ENCODE results near the gene PLCB1.
"Not testable (repeated sequence)": the region's sequence is repeated elsewhere in the genome, so short reads cannot be mapped to it uniquely, and the experiment has no call there.

The PLCB1 gene

DNA sequence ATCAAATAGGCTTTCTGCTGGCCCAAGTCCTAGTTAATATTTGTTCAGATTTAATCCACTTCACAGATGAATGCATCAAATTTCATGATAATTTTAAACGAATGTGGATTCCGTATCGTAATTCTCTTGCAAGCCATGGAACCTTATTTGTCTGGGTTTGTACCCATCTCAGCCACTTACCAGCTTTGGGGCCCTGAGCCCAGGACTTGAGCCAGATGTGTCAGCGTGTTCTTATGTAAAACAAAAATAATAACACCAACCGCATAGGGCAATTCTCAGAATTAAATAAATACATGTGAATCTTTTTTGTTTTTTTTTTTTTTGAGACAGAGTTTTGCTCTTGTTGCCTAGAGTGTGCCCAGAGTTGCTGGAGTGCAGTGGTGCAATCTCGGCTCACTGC is 654.3 kb downstream of the PLCB1 start:
- no peak for DNase-seq (ENCODE audit: low spot score)

DNA sequence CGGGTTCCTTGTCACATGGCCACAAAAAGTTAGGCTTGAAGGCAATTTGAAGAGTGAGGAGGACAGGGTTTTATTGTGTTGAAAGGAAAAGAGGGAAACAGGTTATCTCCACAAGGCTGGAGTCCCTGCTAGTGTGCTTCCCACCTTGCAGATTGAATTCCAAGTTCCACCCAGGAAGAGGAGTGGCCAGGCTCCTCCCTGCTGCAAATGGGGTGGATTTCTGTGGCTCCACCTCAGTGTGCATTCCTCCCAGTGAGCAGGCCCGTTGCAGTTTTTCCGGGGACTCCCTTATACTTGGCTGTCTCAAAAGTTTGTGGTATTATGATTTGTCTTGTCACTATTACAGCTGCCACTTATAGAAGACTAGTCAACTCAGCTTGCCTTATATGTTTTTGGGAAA is 655.0 kb downstream of the PLCB1 start:
- no peak for DNase-seq (ENCODE audit: low spot score)

DNA sequence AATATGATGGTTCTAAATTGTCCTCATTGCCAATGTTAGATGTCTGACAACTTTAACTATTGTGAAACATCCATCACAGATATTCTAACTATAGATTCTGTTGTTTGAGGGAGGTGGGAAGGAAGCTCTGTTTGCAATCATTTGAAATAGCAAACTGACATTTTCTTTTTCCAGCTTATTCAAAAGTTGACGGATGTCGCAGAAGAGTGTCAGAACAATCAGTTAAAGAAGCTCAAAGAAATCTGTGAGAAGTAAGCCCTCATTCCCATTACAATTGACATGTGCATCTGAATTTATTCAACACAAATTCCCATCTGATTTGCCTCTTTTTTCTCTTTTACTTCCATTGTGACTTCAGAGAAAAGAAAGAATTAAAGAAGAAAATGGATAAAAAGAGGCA is 656.2 kb downstream of the PLCB1 start:
- no peak for DNase-seq (ENCODE audit: low spot score)

DNA sequence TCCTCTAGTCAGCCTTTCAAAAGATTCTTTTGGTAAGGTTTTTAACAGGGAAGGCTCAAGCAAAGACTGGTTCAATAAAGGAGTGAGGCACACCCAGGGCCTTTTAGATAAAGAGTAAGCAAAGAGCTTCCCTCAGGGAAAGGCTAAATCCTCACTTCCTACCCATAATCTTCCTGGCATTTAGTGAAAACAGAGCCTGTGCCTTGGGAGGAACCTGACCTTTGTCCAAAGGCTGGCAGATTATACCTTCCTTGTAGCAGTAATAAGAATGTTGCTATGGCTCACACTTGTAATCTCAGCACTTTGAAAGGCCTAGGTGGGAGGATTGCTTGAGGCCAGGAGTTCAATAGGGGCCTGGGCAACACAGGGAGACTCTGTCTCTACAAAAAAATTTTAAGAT is 656.8 kb downstream of the PLCB1 start:
- DNase-seq (ENCODE audit: low spot score), result no peak

DNA sequence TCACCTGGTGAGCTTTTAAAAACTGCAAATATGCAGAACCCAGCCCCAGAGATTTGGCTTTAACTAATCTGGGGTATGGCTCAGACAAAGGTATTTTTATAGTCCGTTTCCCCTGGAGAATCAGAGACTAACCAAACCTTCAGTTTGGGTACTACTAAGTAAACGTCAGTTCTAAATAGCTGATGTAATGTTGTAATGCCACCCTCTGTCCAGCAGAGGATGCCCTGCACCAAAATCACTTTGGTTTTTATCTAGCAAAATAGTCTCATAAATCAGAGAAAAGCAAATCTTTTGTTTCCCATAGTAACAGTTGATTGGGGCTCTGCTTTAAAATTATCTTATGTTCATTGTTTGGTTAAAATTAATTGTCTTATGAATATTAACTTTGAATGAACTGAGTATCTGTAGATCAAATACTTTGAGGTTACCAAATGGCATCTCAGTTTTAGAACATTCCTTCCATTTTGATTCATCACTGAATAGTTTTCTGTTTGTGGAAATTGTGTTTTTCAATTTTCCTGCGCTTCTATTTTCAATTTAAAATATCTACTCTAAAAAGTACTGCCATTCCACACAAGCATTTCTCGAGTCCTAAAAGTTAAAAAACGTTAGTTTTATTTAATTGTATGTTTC is 658.5 kb downstream of the PLCB1 start:
- DNase-seq (ENCODE audit: low spot score), result peak; percentile 79

DNA sequence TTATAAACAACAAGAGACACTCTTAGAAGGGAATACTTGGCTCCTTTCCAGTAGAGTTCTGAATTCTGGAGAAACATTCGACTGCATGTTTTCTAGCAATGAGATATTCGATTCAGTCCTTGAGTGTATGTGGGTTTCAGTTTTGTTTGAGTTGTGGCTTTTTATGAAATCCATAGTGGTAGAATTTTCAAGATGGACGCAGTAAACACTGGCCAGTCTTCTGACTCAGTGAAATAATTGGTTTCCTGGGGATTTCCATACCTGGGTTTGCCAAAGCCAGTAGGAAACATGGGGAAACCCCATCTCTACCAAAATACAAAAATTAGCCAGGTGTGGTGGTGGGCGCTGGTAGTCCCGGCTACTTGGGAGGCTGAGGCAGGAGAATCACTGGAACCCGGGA is 663.3 kb downstream of the PLCB1 start:
- peak; percentile 17 for DNase-seq (ENCODE audit: low spot score)

GRCh38 chr20:8796088-8796660 is 664.1 kb downstream of the PLCB1 start:
- no peak for DNase-seq (ENCODE audit: low spot score)

DNA sequence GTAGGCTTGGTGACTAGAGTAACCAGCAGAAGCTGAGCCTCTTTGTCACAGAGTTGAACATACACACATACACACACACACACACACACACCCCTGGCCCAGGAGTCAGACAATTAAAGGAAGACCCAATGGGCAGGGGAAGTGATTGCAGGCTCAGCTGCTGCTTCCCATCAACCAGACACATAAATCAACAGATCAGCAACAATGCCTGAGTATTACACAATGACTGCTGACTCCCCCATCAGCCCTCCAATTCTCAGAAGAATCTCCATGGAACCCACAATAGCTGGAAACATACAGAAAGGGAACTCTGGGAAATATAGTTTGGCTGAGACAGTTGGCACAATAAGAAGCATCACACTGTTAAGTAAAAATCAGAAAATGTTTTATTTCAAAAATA is 666.4 kb downstream of the PLCB1 start:
- no peak for DNase-seq (ENCODE audit: low spot score)

DNA sequence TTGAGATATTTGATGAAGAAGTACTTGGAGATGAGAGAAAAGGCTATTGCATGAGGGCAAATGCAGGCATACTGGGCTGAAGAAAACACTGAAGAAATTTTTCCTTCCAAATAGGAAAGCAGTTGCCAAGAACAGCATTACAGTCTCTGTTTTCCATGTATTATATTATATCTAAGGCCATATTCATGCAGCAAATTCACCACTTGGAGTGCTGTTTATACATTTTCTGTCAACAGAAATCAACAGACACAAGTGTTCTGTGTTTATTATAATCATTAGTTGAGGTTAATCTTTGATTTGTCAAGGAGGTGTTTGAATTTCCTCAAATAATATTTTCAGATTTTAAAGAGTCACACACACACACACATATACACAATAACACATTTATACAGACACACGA is 668.0 kb downstream of the PLCB1 start:
- DNase-seq (ENCODE audit: low spot score), result no peak

GRCh38 chr20:8801686-8802085 is 669.6 kb downstream of the PLCB1 start:
- no peak for DNase-seq (ENCODE audit: low spot score)

GRCh38 chr20:8803065-8803464 is 671.0 kb downstream of the PLCB1 start:
- no peak for DNase-seq (ENCODE audit: low spot score)

DNA sequence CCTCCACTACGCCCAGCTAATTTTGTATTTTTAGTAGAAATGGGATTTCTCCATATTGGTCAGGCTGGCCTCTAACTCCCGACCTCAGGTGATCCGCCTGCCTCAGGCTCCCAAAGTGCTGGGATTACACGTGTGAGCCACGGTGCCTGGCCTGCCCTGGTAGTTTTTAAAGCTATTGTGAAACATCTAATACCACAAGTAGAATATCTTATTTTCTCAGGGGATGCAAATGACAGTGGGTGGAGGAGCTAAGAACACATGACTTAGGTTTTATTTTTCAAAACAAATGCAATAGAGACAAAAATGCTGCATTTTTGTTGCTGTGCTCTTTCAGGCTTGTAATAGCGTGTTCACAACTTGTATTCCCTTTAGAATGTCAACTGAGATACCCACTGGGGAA is 671.9 kb downstream of the PLCB1 start:
- DNase-seq (ENCODE audit: low spot score), result no peak

GRCh38 chr20:8805737-8806442 is 673.8 kb downstream of the PLCB1 start:
- DNase-seq (ENCODE audit: low spot score), result peak; percentile 58

DNA sequence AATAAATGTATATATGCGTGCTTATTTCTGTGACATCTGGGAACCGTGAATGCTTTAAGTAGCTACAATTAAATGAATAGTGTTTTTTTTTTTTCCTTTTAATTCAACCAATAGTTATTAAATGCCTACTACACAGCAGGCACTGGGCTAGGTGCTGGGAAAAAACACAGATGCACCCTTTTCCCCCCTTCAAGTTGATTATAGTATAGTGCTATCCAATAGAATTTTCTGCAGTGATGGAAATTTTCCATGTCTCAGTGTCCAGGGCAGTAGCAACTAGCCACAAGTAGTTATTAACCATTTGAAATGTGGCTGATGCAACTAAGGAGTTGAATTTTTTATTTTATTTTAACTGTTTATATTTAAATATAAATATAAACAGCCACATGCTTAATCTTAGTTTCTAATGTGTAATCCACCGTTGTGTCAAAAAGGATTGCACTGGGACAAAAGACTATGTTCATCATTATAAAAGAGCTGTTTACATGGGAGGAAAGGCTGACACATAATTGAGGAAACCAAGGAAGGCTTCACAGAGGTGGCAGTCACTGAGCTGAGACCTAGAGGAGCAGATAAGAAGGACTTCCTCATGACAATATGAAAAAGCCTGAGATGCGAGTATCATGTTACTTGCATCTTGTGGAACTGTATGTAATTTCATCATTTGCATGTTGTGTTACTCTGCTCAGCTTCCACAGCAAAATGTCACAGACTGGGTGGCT is 675.6 kb downstream of the PLCB1 start:
- peak; percentile 30 for DNase-seq (ENCODE audit: low spot score)

- DNase-seq (ENCODE audit: low spot score), result peak; percentile 5
Measured at GRCh38 chr20:8808202-8808535, 676.1 kb downstream of the PLCB1 start.

GRCh38 chr20:8809107-8809953 is 677.3 kb downstream of the PLCB1 start:
- DNase-seq (ENCODE audit: low spot score), result peak; percentile 62

DNA sequence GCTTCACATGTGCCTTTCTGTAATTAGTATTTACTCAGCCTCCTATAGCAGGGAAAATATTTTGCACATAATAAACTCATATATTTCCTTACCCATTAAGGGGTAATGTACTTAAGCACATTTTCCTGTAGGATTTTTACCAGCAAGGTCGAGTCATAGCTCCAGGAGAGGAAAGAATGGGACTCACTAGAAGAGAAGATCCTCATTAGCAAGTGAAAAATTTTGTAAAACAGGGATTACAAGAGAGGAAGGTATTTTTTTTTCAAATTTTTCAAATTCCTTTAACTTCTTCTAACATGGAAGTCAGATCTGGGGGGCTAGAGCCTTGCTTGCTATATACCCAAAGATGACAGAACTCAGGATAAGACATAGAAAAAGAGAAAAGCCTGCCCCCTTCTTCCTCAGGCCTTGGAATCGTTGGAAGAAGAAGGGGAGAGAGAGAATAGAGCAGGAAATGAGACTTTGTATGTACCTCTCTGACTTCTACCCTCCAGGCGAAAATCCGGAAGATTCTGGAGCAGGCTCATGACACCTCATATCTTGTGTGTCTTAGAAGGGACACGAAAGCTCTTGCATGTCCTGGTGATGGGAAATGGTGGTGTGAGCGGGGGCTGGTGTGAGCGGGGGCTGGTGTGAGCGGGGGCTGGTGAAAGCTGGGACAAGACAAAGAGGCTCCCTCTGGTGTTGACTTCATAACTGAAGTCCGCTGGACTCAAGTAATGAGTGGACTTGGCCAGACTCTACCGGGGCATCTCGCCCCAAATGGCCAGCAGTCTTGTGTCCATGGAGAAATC is 679.9 kb downstream of the PLCB1 start:
- DNase-seq (ENCODE audit: low spot score), result no peak

- DNase-seq (ENCODE audit: low spot score), result peak; percentile 33
Measured at GRCh38 chr20:8812817-8813216, 680.8 kb downstream of the PLCB1 start.

- no peak for DNase-seq (ENCODE audit: low spot score)
Measured at GRCh38 chr20:8815208-8815607, 683.1 kb downstream of the PLCB1 start.

- DNase-seq (ENCODE audit: low spot score), result no peak
Measured at GRCh38 chr20:8829256-8829655, 697.2 kb downstream of the PLCB1 start.

GRCh38 chr20:8834294-8834693 is 702.2 kb downstream of the PLCB1 start:
- not testable (repeated sequence) for DNase-seq (ENCODE audit: low spot score)

Data from kidney tubule cell (primary cell).